Measurements from ENCODE around the gene ASXL3.

Gene ASXL3

DNA sequence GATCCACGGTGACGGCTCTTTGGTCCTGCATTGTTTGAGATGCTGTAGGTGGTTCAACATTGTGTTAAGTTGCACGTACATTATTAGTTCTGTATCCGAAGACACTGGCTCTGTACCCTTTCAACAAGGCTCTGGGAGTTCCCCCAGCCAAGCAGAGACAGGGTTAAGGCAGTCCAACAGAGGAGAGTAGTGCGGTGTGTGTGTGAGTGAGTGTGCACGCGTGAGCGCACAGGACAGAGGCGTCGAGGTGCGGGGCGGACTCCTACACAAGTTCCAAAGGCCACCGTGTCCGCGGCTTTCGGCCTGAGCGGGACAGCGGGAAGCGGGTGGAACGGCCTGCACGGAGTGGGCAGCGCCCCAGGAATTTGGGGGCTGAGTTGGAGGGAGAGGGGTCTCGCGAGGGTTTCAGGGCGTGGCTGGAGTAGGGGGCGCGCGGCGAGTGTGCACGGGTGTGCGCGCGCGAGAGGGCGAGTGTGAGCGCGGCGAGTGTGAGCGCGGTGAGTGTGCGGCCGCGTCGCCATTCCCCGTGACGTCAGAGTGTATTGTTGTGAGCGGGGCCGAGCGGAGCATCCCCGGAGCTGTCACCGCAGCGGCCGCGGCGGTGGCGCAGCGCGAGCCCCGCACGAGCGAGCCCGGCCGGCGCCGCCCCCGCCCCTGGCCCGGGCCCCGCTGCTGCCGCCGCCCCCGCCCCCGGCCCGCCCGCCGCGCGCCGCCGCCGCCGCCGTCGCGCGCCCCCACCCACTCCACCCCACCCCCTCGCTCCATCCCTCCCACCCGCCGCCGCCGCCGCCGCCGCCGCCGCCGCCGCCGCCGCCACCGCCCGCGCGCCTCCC is at the start of gene ASXL3:
Gene ASXL3, plus strand, starts transcription at position 535 of the 833 bp plus-strand sequence. CDS start 413 bp downstream, outside the sequence.
- DNase-seq (ENCODE audit: low spot score), result peak; percentile 53

DNA sequence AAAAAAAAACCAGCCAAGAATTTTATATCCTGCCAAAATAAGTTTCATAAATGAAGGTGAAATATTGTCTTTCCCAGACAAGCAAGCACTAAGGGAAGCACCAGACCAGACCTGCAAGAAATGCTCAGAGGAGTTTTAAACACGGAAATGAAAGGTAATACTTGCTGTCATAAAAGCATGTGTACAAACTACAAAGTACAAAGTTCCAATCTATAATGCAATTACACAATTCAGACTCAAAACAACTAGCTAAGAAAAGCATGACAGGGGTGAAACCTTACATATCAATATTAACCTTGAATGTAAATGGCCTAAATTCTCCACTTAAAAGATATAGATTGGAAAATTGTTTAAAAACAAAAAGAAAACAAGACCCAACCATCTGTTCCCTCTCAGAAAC is 45.0 kb upstream of the ASXL3 start:
- no peak for DNase-seq (ENCODE audit: low spot score)

DNA sequence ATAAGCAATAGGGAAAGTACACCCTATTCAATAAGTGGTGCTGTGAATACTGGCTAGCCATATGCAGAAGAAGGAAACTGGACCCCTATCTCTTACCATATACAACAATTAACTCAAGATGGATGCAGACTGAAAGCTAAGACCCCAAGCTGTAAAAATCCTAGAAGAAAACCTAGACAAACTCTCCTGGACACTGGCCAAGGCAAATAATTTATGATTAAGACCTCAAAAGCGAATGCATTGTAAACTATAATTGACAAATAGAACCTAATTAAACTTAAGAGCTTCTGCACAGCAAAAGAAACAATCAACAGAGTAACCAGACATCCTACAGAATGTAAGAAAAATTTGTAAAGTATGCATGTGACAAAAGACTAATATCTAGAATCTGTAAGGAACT is 41.1 kb upstream of the ASXL3 start:
- DNase-seq (ENCODE audit: low spot score), result no peak

DNA sequence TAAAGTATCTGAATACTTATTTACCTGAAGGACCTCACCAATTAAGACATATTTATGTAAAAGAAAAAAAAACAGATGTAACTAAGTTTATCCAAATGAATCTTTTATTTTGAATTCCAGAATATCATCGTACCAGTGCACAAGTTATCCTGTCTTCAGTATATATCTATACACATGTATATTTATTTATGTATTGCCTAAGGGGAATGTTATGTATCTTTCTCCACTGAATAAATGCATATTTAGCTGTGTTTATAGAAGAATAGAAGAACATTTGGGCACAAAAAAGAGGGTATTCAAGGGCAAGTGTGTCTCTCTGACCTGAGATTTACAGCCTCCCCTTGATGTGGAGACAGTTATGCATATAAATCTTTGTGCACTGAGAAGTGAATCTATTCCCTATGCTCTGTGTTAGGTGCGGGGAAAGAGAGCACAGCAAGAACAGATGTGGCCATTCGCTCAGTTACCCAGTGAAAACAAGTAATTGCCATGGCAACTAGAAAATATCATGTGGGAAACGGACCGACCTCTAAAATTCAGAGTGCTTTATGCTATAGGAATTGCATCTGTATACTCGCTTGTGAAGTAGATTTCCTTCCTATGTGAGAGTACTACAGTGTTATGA is 39.5 kb upstream of the ASXL3 start:
- DNase-seq (ENCODE audit: low spot score), result no peak

DNA sequence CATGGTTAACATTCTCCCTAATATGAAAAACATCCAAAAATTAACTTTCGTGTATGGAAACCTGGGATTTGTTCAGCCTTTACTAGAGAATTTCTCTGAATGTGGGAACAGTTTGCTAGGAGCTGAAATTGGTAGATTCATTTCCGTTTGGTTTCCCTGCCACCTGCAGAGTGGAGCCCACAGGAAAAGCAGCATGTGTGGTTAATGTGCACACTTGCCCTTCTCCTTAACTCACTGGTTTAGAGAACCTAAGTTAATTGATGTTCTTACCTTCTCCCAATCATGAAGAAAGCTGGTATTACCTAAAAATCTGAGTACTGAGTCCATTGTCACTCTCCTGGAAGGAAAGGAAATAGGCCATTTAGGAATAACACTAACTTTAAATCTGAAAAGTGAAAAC is 37.6 kb upstream of the ASXL3 start:
- no peak for DNase-seq (ENCODE audit: low spot score)

DNA sequence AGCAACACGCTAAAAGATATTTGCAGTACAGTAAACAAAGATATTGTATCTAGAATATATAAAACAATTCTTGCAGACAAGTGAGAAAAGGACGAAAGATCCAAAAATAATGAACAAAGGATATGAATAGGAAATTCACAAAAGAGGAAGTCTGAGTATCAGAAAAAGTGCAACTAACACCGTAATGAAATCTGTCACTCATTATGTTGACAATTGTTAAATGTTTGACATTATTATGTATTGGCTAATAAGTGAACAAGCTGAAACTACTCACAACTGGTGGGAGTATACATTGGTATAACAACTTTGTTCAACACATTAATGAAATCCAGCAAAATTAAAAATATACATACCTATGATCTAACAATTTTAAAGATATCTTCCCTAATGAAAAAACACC is 36.7 kb upstream of the ASXL3 start:
- DNase-seq (ENCODE audit: low spot score), result no peak

DNA sequence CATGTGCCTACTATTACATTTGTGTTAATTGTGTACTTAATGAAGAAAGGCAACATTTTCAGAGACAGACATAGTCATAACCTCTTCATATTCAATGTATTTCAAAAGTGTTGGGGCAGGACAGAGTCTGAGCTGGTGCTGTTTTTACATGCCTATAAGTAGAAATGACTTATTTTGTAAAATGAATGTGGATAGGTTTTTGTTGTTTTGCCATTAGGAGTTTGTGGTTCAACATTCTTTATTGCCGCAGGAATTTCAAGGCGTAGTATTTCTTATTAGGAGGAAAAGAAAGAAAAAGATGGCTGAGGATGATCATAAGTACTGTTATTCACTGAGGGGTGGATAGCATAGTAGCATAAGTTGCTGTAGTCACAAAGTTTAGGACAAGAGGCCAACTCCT is 21.2 kb upstream of the ASXL3 start:
- no peak for DNase-seq (ENCODE audit: low spot score)

DNA sequence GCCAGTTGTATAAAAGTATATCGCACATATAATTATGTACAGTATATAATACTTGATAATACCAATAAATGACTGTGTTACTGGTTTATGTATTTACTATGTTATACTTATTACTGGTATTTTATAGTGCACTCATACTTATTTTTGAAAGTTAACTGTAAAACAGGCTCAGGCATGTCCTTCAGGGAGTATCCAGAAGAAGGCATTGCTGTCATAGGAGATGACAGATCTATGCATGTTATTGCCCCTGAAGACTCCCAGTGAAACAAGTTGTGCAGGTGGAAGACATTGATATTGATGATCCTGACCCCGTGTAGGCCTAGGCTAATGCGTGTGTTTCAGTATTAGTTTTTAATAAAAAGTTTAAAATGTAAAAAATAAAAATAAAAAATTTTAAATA is 20.3 kb upstream of the ASXL3 start:
- DNase-seq (ENCODE audit: low spot score), result no peak

DNA sequence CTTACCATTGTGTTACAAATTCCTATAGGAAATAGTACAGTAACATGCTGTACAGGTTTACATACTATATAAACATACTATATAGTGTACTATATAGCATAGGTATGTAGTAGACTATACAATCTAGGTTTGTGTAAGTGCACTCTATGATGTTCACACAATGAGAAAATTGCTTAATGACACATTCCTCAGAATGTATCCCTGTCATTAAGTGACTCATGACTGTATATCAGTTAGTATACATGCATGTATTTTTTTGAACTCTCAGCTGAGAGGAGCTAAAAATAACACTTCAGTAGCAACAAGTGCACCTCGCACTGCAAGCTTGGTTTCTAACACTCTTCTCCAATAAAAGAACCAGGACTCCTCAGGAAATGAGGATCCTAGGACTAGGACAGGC is 19.5 kb upstream of the ASXL3 start:
- DNase-seq (ENCODE audit: low spot score), result no peak

DNA sequence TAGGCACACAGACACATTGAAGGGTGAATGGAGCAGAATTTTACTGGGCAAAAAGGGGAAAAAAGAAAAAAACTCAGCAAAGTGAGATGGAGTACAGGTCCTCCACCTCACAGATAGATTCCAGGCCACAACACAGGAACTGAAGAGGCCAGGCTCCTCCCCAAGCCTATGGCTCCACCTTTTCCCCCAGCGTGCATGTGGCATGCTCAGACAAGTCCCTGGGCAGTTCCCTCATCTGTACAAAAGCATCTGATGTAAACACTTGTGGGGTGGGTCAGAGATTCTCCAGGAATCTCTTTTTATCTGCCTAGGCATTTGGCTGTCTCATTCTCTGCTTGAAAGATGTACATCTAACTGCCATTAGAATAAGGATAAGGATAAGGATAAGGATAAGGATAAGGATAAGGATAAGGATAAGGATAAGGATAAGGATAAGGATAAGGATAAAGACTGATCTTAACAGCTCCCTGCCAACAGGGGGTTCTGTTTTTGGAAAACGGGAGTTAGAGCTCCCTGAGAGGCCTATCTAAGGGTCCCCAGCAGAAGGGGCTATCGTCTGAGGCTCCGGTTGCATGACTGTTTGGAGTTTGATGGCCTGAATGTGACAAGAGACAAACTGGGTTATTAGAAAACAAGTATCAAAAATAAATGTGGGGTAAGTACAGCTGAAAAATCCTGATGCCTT is 17.2 kb upstream of the ASXL3 start:
- no peak for DNase-seq (ENCODE audit: low spot score)

DNA sequence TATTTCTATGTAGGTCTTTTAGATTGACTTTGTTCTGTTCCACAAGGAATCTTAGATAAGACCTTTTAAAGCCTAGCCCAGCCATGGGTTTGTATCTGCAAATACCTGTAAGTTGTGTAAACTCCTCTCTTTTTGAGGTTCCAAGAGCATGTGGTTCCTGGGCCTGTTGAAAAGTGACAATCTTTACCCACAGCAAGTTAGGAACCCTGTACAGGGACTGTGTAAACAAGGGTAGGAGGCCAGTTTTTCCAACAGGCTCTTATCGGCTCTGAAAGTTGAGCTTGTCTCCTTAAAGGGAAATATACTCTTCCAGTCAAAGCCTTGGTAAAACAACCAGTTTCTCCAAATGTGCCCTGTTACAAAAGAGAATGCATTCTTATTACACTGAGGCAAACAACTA is 15.3 kb upstream of the ASXL3 start:
- DNase-seq (ENCODE audit: low spot score), result no peak

DNA sequence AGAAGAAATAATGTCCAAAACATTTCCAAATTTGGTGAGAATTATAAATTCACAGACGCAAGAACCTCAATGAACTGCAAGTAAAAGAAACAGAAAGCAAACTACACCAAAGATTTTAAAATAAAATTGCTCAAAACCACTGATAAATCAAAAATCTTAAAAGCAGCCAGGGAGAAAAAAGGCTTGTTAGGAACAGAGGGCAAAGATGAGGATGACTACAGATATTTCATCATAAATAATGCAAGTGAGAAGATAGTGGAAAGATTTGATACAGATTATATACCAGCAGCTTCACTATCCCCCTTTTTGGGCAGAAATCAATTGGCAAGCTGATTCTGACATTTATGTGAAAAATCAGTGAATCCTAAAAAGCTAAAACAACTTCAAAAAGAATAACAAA is 10.3 kb upstream of the ASXL3 start:
- no peak for DNase-seq (ENCODE audit: low spot score)

DNA sequence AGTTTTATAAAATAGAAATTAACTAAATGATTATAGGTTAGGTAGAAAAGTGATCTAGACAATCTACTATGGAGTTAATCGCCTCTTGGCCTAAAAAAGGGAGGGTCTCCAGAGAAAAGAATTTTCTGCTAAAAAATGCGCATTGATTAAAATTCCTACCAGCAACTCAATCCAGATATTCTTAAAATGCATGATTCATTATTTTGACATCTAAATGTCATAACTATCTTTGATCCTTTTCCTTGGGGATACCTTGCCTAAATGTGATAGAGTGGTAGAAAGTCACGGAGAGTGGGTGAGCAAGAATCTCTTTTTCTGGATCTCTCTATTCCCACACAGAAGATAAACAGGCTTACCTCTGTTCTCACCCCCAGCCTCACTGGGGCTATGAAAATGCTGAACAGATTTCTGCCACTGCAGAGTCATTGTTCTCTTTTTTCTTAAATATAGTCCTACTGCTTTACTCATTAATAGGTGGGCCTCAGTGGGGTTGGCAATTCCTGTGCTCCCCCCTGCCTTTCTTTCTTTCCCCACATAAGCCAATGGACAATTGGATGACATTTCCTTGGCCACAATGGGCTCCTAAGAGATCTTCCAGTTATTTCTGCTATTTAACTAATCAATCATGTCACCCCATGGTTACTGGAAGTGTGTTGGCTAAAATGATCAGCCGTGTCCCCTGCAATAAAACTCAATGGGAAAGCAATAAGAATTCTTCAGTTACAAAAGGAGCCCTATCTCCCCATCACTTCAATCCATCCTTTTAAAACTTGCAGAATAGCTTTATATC is 5.8 kb upstream of the ASXL3 start:
- no peak for DNase-seq (ENCODE audit: low spot score)

DNA sequence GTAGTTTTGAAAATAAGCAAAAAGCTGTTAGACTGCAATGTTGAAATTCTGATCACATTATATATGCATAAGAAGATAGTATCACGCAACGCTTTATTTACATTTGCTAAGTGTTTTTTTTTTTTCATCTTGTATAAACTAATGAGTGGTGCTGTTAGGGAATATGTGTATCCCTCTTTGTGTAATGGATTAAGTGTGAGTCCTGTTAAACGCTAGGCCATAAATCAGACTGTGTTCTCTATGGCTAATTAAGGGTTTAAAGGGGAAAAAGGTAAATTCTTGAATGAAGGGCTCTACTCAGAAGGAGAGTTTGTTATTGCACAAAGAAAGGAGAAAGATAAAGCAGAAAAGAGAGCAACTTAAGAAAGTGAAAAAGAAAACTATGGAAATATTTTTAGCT is 4.8 kb upstream of the ASXL3 start:
- DNase-seq (ENCODE audit: low spot score), result no peak

DNA sequence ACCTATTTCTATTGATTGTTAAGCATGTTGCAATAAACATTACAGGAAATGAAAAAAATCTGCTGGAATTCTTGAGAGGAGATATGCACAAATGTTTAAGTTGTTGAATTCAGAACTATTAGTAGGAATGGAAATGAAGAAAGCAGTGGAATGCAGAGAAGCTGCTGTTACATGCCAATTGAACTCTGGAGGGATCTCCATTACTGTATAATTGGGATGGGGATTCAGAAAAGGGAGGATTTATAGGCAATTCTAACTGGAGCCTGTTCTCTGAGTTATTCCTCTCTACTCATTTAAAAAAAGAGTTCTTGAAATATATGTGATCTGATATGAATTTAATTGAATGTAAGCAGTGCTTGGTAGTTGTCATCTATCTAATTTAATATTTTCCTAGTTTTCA is 2.6 kb upstream of the ASXL3 start:
- no peak for DNase-seq (ENCODE audit: low spot score)

DNA sequence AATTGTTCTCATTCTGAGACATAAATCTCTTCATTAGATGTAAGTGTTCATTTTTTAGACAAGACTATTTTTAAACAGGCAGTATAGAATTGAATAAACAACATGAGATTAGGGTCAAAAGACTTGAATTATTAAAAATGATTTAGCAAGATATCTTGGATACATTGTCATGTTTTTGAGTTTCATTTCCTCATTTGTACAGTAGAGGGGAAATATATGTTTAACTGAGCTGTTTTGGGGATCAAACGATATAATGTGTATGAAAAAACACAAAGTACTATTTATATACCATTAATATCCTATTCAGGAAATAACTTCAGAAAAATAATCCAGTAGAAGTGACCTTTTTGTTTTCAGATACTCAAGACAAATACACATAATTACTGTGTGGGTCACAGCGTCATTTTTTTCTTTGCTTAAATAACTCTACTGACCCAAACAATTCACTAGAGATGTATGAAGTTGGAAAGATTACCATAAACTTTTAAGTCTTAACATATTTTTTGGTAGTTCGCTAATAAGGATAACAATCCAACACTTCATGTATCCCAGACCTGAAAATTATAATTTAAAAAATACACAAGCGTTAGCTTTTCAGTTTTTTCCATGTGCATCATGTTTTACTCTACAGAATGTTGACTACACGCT is 896 bp upstream of the ASXL3 start:
- no peak for DNase-seq (ENCODE audit: low spot score)

DNA sequence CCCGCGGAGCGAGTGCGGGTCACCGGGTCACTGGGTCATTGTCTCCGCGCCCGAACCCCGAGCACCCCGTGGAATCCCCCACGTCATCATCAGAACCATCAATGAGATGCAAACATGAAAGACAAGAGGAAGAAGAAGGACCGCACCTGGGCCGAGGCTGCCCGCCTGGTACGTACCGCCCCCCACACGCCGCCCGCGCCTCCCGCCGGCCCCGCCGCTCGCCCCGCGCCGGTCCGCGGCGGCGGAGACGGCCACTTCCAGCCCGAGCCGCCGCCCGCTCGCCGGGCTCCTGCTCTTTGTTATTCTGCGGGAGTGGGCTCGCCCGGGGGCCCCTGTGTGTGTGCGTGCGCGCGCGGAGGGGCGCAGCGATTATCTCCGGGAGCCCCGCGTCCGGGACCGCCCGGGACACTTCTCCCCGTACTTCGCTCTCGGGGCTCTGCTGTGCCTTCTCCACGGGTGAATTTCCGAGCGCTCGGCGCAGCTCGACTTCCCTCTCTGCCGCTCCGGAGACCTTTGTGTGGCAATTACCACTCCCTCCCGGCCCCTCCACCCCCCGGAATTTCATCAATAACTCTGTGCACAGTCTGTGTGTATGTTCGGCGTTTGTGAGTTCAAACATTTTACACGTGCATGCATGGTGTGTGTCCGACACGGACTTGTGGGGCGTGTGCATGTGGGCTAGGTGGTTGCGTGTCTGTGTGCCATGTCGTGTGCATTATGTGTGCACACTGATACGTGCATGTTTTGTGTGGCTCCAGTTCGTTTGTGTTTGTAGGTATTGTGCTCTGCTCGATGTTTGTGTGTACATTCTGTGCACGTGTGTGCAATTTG is 714 bp downstream of the ASXL3 start:
- DNase-seq (ENCODE audit: low spot score), result peak; percentile 27

DNA sequence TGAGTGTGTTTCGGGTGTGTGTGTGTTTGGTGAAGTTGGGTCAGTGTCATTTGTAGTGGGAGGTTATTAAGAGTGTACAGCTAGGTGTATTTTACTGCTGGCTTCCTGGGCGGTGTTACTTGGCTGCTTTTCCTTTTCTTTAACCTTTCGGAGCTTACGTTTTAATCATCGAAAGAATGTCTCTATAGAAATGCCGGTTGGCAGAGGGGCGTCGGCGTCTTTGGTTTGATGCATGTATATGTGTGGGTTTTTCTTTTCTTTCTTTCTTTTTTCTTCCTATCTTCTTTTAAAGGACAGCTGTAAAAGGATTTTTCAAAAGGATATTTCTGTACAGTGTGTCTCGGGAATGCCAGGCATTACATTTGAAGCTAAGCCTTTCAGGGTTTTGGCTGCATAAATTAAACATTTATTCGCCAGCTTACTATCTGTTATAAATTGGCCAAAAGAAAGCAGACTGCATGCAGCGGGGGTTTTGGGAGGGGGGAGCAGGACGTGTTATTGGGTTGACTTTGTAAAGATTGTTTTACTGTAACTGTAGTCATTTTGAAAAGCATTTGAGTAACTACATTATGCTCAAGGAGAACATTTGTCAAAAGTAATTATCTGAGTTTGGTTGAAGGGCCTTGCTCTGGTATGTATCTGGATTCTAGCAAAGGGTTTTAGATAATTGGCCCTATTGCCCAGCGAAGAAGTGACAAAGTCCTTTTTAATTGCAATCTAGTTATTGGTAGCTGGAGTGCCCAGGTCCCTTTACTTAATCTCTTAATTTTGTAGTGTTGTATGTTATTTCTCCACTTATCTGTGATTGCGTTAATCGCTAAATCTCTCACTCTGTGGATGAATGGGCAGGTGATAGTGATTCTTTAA is 1.6 kb downstream of the ASXL3 start:
- no peak for DNase-seq (ENCODE audit: low spot score)

DNA sequence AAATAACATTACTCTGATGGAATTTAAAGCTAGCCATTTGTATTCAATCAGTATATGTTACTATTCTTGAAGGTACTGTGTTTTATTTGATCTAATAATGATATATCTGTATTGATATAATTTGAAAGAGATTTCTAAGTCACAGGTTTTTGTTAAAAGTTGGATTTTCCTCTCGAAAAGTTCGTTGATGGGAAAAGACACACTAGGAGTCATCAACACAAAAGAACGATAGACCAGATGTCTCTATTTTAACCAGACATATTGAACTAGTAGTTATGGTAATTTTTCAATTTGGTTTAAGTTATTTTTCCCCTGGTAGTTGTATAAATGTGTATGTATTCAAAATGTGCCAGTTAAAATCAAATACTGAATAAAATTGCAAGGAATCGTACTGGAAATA is 2.5 kb downstream of the ASXL3 start:
- DNase-seq (ENCODE audit: low spot score), result no peak

DNA sequence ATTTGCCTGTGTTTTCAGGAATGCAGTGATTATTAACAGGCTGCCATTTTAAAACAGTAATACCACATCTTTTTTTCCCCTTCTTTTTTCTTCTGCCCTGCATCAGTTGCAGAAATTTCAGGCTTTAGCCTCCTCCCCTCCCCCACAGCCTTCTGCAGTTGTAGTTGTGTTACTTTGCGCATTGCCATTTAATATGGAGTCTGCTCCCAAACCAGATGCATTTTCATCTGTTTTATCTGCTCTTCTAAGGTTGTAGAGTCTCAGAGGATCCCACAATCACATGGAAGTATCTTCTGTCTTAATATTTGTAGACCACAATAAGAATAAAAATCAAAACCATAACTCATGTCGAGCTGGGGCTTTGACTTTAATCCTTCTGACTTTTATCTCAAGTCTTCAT is 3.8 kb downstream of the ASXL3 start:
- no peak for DNase-seq (ENCODE audit: low spot score)
